Left cardiac atrium (tissue), 4 donors: ENCODE data around the gene MUC20. TPM values are rescaled to one million over a fixed set of nuclear protein-coding genes. Genes with fewer than 3 reads are reported as not detected.
"Not testable (repeated sequence)": the region's sequence is repeated elsewhere in the genome, so short reads cannot be mapped to it uniquely, and the experiment has no call there.

Experiments
- ATAC-seq, 2 donors: fragments of 200-7000 bp; cut with Tn5 transposase; one replicate each; pipeline ENCODE4 v1.9.1; 2020; ENCODE audit warnings: mild to moderate bottlenecking in 2 of 2, moderate library complexity in 2 of 2
- DNase-seq: peaks from one replicate; pipeline ENCODE4 v3.0.0-alpha.2; 2020
- intact Hi-C, 2 donors: fragments of 100-400 bp; cut with DNase I; formaldehyde crosslinking; loops; one replicate each; pipeline versions ENCODE4 v1.14.1 to v1.15.1; 2022 to 2023
- total RNA-seq, 2 donors: library from RNA; stranded (reverse); fragmentation: NEBNext Ultra II Directional; extraction: Animal tissue kit (Norgen Biotek cat#: 25700); gene quantifications; one replicate each; pipeline ENCODE4 v1.2.1, GENCODE V29; 2021
- donor health status: DM: no; HTN: yes; CAD: no.
- donor health status: DM: no; HTN: yes; CAD: no; lungs with severe emphysema.
- donor health status: DM: yes; HTN: yes; CAD: no.
- donor health status: Dilated cardiomyopathy.

MUC20 gene
- total RNA-seq, 2 donors from 2014 or later: 1.8 to 4.7 TPM

- ATAC-seq, DNase-seq, intact Hi-C loops: not testable (repeated sequence)
Observed at GRCh38 chr3:195691596-195692353, 29.0 kb upstream of the MUC20 start.

DNA sequence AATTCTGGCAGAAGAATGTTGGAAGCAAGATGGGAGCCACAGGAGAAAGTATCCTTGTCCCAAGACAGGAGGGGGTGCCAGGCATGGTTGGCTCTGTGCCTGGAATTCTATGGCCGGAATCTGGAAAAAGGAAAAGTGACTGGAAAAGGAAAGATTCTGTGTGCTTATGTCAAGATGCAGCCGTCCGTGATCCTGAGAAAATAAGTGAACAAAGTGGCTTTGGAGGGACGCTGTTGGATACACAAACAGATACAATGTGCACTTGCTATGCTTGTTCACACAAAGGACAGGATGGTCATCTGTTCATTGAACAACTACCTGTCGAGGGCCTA, 28.5 kb upstream of the MUC20 start:
- intact Hi-C loops: no loop called here
- no peak for DNase-seq
- ATAC-seq: no peak

GRCh38 chr3:195692781-195693427, 27.9 kb upstream of the MUC20 start:
- DNase-seq (no peak), ATAC-seq (no peak)
- intact Hi-C loops: no loop called here

- intact Hi-C loops: no loop called here
- no peak for ATAC-seq
- DNase-seq: no peak
Observed at GRCh38 chr3:195693428-195694216, 27.2 kb upstream of the MUC20 start.

- intact Hi-C loops, DNase-seq, ATAC-seq: not testable (repeated sequence)
Observed at GRCh38 chr3:195694217-195695076, 26.3 kb upstream of the MUC20 start.

GRCh38 chr3:195696632-195697278, 24.0 kb upstream of the MUC20 start:
- no peak for DNase-seq
- peak; percentile 5 to 12 for ATAC-seq
- intact Hi-C loops: no loop called here

GRCh38 chr3:195697582-195698324, 23.0 kb upstream of the MUC20 start:
- intact Hi-C loops: no loop called here
- peak; percentile 53 to 86 for ATAC-seq
- DNase-seq: no peak

GRCh38 chr3:195698325-195698646, 22.5 kb upstream of the MUC20 start:
- intact Hi-C loops: no loop called here
- ATAC-seq: peak in 1 of 2 donors; percentile 2

GRCh38 chr3:195698647-195699387, 22.0 kb upstream of the MUC20 start:
- ATAC-seq: no peak
- intact Hi-C loops: no loop called here
- DNase-seq: no peak

More at GRCh38 chr3:195698325-195698646, 22.5 kb upstream of the MUC20 start:
- DNase-seq: no peak

GRCh38 chr3:195699388-195699771, 21.4 kb upstream of the MUC20 start:
- no peak for ATAC-seq
- DNase-seq: no peak
- intact Hi-C loops: no loop called here

DNA sequence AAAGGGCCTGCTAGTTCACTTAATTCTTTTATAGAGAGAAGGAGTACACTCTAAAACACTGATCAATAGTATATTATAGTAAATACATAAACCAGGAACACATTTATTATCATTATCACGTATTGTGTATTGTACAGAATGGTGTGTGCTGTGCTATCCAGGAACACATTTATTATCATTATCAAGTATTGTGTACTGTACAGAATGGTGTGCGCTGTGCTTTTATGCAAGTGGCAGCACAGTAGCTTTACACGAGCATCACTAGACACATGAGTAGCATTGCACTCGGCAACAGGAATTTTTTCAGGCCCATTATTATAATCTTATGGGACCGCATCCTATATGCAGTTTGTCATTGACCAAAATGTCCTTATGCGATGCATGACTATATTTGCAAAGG, 20.9 kb upstream of the MUC20 start:
- intact Hi-C loops: no loop called here
- ATAC-seq: peak in 1 of 2 donors; percentile 4
- no peak for DNase-seq

DNA sequence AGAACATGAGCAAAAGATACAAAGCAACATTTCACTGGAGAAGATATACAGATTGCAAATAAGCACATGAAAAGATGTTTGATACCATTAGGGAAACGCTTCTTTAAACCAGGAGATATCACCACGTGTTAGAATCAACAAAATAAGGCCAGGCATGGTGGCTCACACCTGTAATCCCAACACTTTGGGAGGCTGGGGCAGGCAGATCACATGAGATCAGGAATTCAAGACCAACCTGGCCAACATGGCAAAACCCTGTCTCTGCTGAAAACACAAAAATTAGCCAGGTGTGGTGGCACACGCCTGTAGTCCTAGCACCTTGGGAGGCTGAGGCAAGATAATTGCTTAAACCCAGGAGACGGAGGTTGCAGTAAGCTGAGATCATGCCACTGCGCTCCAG, 20.5 kb upstream of the MUC20 start:
- DNase-seq (no peak), ATAC-seq (no peak)
- intact Hi-C loops: no loop called here

DNA sequence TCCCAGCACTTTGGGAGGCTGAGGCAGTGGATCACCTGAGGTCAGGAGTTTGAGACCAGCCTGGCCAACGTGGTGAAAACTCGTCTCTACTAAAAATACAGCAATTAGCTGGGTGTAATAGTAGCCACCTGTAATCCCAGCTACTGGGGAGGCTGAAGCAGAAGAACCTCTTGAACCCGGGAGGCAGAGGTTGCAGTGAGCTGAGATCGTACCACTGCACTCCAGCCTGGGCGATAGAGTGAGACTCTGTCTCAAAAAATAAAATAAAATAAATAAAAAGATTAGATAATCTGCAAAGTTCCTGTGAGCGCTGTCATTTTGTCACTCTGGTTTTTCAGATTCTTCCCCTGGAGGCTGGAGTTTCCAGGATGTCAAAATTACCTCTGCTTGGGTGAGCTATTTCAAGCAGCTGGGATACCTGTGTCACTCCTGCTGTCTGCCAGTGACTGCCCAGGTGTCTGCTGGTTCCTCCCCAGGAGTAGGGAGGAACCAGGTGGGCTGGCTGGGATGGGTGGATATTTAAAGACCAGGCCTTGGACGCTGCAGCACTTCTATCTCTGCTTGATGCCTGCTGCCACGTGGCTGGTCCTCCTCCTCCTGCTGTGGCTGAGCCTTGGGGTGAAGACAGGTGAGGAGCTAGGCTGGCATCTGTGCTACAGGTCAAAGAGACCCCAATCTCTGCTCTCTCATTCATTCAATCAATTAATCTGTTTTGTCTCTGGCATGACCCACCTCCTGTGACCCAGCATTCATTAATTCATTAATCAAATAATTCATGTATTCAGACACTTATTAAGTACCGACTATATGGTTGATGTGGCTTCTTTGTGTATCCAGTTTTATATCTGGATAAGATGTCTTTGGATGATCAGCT, 19.5 kb upstream of the MUC20 start:
- DNase-seq (no peak), ATAC-seq (no peak)
- intact Hi-C loops: no loop called here

DNA sequence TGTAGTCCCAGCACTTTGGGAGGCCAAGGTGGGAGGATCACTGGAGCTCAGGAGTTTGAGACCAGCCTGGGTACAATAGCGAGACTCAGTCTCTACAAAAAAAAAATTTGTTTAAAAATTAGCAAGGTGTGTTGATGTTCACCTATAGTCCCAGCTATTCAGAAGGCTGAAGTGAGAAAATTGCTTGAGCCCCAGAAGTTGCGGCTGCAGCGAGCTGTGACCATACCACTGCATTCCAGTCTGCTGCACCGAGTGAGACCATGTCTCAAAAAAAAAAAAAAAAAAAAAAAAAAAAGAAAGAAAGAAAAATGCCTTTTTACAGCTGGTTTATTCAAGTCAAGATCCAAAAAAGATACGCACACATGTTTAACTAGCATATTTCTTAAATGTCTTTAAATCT, 17.0 kb upstream of the MUC20 start:
- ATAC-seq (no peak), DNase-seq (no peak)
- intact Hi-C loops: no loop called here

DNA sequence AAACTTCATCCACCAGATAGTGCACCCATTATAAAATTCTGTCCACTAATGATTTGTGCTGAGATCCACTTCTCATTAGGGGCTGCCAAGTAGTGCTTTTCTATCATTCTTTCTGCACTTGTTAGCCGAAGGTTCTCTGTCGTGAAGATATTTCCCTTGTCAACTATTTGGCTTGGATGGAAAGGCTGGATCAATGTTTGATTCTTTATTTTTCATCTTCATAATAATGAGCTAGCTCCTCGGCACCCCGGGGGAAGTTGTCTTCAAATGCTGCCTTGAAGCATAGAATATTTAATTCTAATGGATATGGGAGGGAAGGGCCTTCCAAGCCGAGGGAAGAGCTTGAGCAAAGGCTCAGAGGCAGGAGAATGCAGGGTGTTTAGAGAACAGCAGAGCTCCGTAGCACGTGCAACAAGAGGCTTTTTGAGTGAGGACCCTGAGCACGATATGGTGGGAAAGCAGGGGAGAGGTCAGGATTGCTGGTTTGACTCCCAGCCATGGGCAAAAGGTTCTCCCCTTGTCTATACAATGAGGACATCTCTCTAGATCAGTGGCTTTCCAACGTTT, 16.3 kb upstream of the MUC20 start:
- no peak for ATAC-seq
- intact Hi-C loops: no loop called here
- DNase-seq: no peak
